Measurements from ENCODE around the gene CERK.

The CERK gene

DNA sequence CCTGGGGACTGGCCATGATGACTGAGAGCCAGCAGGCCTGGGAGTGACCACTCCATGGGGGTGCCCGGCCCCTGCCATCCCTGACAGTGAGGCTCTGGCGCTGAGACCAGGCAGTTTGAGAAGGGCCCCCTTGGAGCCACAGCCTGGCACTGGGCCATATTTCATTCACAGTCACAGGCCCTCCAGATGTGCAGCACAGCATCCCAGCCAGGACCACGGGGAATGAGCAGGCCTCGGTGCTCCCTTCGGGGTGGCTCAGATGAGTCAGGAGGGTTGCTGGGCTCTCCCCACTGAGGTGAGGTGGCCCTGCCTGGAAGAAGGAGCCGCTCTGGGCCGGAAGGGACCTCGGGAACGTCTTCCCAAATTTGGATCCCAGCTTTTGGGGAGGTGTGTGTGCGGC, 64.8 kb downstream of the CERK start:
- Histone ChIP-seq H3K27ac (ENCODE audit: low read length) (no peak overlapping the region), H3K4me1 (ENCODE audit: control insufficient read depth, insufficient read depth, low read length) (no peaks in the 10 kb centered on the region), H3K27me3 (ENCODE audit: control insufficient read depth, insufficient read depth, low read length) (no peaks in the 10 kb centered on the region), H3K9me3 (ENCODE audit: control insufficient read depth, insufficient read depth, low read length) (no peaks in the 10 kb centered on the region), H3K4me3 (ENCODE audit: low read length) (no peak overlapping the region), H3K36me3 (ENCODE audit: control insufficient read depth, insufficient read depth, low read length) (no peaks in the 10 kb centered on the region; the same call in 1 of the 2 replicates)
- no CpG with 5 or more reads among the region's 10 CpGs for WGBS (ENCODE audit: insufficient coverage, insufficient read length)
- DNase-seq (ENCODE audit: low read depth, low spot score): no peak

DNA sequence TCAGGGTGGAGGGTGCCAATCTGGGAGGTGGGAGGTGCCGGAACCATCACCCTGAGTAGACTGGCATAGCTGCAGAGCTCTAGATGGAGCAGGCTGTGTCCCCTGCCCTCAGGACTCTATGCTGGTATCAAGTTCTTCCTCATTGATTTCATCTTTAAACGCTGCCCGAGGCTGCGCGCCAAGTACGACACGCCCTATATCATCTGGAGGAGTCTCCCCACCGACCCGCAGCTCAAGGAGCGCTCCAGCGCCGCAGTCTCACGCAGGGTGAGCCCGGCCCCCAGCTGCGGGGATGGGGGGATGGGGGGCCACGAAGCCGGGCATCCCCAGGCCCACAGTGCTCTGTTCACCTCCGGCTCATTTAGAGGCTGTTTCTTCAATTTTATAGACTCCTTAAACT, 65.3 kb downstream of the CERK start:
- Histone ChIP-seq H3K36me3 (ENCODE audit: control insufficient read depth, insufficient read depth, low read length) (no peaks in the 10 kb centered on the region; the same call in 1 of the 2 replicates), H3K9me3 (ENCODE audit: control insufficient read depth, insufficient read depth, low read length) (no peaks in the 10 kb centered on the region), H3K4me1 (ENCODE audit: control insufficient read depth, insufficient read depth, low read length) (no peaks in the 10 kb centered on the region), H3K27me3 (ENCODE audit: control insufficient read depth, insufficient read depth, low read length) (no peaks in the 10 kb centered on the region), H3K4me3 (ENCODE audit: low read length) (no peak overlapping the region), H3K27ac (ENCODE audit: low read length) (no peak overlapping the region)
- DNase-seq (ENCODE audit: low read depth, low spot score): no peak
- WGBS (ENCODE audit: insufficient coverage, insufficient read length): no CpG with 5 or more reads among the region's 18 CpGs

DNA sequence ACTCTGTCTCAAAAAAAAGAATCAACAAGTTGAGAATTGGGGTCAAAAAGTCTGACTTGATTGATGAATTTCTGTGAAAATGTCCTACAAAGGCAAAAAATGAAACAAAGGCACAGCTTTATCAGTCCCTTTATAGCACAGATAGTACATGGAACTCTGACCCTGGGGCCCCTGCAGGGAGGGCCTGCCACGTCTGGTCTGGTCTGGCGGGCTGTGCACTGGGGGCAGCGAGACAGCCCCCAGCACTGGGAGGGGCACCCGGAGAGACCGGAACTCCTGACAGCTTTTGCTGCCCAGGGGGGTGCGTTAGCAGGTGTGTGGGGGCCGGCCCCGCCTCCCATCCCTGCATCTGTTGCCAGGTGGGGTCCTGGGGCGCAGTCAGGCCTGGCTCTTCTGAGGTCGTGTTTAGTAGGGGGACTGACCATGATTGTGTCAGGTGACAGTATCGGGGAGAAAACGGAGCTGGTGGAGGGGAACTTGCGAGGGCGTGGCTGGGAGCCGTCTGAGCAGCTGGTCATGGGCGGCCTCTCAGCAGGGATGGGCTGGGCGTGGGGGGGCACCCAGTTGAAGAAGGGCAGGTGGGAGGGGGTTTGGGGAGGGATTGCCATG, 66.1 kb downstream of the CERK start:
- H3K9me3 ChIP-seq (ENCODE audit: control insufficient read depth, insufficient read depth, low read length): no peaks in the 10 kb centered on the region
- H3K4me3 ChIP-seq (ENCODE audit: low read length): no peak overlapping the region
- WGBS (ENCODE audit: insufficient coverage, insufficient read length): no CpG with 5 or more reads among the region's 17 CpGs
- H3K27ac ChIP-seq (ENCODE audit: low read length): no peak overlapping the region
- no peaks in the 10 kb centered on the region for H3K27me3 ChIP-seq (ENCODE audit: control insufficient read depth, insufficient read depth, low read length)
- no peak for DNase-seq (ENCODE audit: low read depth, low spot score)
- H3K36me3 ChIP-seq (ENCODE audit: control insufficient read depth, insufficient read depth, low read length): no peaks in the 10 kb centered on the region; the same call in 1 of the 2 replicates
- no peaks in the 10 kb centered on the region for H3K4me1 ChIP-seq (ENCODE audit: control insufficient read depth, insufficient read depth, low read length)

DNA sequence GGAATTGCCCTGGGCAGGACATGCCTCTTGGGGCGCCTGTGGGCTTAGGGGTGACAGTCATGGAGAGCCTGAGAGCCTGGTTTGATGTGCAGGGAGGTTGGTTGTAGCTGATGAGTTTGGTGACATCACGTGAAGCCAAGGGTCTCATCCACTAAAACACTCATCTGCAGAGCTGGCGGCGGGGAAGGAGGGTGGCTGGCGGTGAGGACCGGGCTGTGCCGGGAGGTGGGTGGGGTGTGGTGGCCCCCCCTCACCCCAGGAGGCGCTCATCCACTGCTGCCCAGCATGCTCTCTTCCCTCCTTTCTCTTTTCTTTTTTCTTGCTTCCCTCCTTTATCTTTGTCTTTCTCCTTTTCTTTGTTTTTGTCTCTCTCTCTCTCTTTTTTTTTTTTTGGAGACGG, 68.9 kb downstream of the CERK start:
- no peaks in the 10 kb centered on the region for H3K27me3 ChIP-seq (ENCODE audit: control insufficient read depth, insufficient read depth, low read length)
- H3K27ac ChIP-seq (ENCODE audit: low read length): no peak overlapping the region
- DNase-seq (ENCODE audit: low read depth, low spot score): no peak
- H3K9me3 ChIP-seq (ENCODE audit: control insufficient read depth, insufficient read depth, low read length): no peaks in the 10 kb centered on the region
- WGBS (ENCODE audit: insufficient coverage, insufficient read length): no CpG with 5 or more reads among the region's 9 CpGs
- H3K4me3 ChIP-seq (ENCODE audit: low read length): no peak overlapping the region
- no peaks in the 10 kb centered on the region; the same call in 1 of the 2 replicates for H3K36me3 ChIP-seq (ENCODE audit: control insufficient read depth, insufficient read depth, low read length)
- no peaks in the 10 kb centered on the region for H3K4me1 ChIP-seq (ENCODE audit: control insufficient read depth, insufficient read depth, low read length)

DNA sequence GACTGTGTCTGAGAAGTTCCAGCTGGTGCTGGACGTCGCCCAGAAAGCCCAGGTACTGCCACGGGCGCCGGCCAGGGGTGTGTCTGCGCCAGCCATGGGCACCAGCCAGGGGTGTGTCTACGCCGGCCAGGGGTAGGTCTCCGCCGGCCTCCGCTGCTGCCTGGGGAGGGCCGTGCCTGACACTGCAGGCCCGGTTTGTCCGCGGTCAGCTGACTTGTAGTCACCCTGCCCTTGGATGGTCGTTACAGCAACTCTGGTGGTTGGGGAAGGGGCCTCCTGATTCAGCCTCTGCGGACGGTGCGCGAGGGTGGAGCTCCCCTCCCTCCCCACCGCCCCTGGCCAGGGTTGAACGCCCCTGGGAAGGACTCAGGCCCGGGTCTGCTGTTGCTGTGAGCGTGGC, 69.9 kb downstream of the CERK start:
- no CpG with 5 or more reads among the region's 24 CpGs for WGBS (ENCODE audit: insufficient coverage, insufficient read length)
- Histone ChIP-seq H3K4me1 (ENCODE audit: control insufficient read depth, insufficient read depth, low read length) (no peaks in the 10 kb centered on the region), H3K27ac (ENCODE audit: low read length) (no peak overlapping the region), H3K36me3 (ENCODE audit: control insufficient read depth, insufficient read depth, low read length) (no peaks in the 10 kb centered on the region; the same call in 1 of the 2 replicates), H3K27me3 (ENCODE audit: control insufficient read depth, insufficient read depth, low read length) (no peaks in the 10 kb centered on the region), H3K4me3 (ENCODE audit: low read length) (no peak overlapping the region), H3K9me3 (ENCODE audit: control insufficient read depth, insufficient read depth, low read length) (no peaks in the 10 kb centered on the region)
- DNase-seq (ENCODE audit: low read depth, low spot score): no peak

DNA sequence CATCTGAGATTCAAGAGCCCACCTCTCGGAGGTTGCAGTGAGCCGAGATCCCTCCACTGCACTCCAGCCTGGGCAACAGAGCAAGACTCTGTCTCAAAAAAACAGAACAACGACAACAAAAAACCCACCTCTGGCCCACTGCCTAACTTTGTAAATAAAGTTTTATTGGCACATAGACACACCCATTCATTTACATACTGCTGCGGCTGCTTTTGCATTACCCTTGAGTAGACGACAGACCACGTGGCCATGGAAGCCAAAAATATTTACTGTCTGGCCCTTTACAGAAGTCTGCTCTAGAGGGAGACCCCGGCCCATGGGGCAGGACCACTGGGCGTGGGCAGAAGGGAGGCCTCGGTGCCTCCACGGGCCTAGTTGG, 70.8 kb downstream of the CERK start:
- WGBS (ENCODE audit: insufficient coverage, insufficient read length): no CpG with 5 or more reads among the region's 10 CpGs
- Histone ChIP-seq H3K27ac (ENCODE audit: low read length) (no peak overlapping the region), H3K9me3 (ENCODE audit: control insufficient read depth, insufficient read depth, low read length) (no peaks in the 10 kb centered on the region), H3K4me3 (ENCODE audit: low read length) (no peak overlapping the region), H3K36me3 (ENCODE audit: control insufficient read depth, insufficient read depth, low read length) (no peaks in the 10 kb centered on the region; the same call in 1 of the 2 replicates), H3K4me1 (ENCODE audit: control insufficient read depth, insufficient read depth, low read length) (no peaks in the 10 kb centered on the region), H3K27me3 (ENCODE audit: control insufficient read depth, insufficient read depth, low read length) (no peaks in the 10 kb centered on the region)
- no peak for DNase-seq (ENCODE audit: low read depth, low spot score)

DNA sequence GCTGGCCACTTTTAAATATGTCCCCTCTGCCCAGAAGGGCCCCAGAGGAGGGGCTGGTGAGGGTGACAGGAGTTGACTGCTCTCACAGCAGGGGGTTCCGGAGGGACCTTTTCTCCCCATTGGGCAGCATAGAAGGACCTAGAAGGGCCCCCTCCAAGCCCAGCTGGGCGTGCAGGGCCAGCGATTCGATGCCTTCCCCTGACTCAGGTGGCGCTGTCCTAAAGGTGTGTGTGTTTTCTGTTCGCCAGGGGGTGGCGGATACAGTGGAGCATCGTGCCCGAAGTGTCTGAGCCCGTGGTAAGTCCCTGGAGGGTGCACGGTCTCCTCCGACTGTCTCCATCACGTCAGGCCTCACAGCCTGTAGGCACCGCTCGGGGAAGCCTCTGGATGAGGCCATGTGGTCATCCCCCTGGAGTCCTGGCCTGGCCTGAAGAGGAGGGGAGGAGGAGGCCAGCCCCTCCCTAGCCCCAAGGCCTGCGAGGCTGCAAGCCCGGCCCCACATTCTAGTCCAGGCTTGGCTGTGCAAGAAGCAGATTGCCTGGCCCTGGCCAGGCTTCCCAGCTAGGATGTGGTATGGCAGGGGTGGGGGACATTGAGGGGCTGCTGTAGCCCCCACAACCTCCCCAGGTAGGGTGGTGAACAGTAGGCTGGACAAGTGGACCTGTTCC, 71.3 kb downstream of the CERK start:
- Histone ChIP-seq H3K4me1 (ENCODE audit: control insufficient read depth, insufficient read depth, low read length) (no peaks in the 10 kb centered on the region), H3K27ac (ENCODE audit: low read length) (no peak overlapping the region), H3K9me3 (ENCODE audit: control insufficient read depth, insufficient read depth, low read length) (no peaks in the 10 kb centered on the region), H3K27me3 (ENCODE audit: control insufficient read depth, insufficient read depth, low read length) (no peaks in the 10 kb centered on the region), H3K4me3 (ENCODE audit: low read length) (no peak overlapping the region), H3K36me3 (ENCODE audit: control insufficient read depth, insufficient read depth, low read length) (no peaks in the 10 kb centered on the region; the same call in 1 of the 2 replicates)
- no peak for DNase-seq (ENCODE audit: low read depth, low spot score)
- WGBS (ENCODE audit: insufficient coverage, insufficient read length): no CpG with 5 or more reads among the region's 17 CpGs

DNA sequence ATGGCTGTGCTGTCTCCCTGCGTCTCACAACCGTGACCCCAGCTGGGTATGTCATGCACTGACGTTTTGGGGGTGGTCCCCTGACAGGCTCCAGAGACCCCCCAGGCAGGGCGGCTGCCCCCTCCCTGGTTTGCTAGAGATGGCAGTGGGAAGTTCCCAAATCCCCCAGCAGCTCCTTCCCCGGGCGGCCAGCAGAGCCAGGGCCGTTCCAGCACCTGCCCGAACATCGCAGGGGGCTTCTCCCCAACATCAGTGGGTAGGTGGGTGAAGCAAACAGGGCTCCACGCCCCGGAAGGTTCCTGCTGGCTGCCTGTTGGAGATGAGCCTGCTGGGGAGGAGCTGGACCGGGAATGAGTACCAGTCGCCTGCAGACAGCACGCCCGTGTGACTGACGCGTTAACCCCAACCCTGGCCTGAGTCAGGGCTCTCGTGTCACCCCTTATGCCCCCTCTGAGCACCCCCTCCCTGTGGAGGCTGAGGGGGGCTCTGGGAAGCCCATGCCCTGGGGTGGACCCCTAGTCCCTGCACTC, 72.2 kb downstream of the CERK start:
- Histone ChIP-seq H3K4me3 (ENCODE audit: low read length) (no peak overlapping the region), H3K4me1 (ENCODE audit: control insufficient read depth, insufficient read depth, low read length) (no peaks in the 10 kb centered on the region), H3K27ac (ENCODE audit: low read length) (no peak overlapping the region), H3K9me3 (ENCODE audit: control insufficient read depth, insufficient read depth, low read length) (no peaks in the 10 kb centered on the region), H3K36me3 (ENCODE audit: control insufficient read depth, insufficient read depth, low read length) (no peaks in the 10 kb centered on the region; the same call in 1 of the 2 replicates), H3K27me3 (ENCODE audit: control insufficient read depth, insufficient read depth, low read length) (no peaks in the 10 kb centered on the region)
- no CpG with 5 or more reads among the region's 18 CpGs for WGBS (ENCODE audit: insufficient coverage, insufficient read length)
- no peak for DNase-seq (ENCODE audit: low read depth, low spot score)

DNA sequence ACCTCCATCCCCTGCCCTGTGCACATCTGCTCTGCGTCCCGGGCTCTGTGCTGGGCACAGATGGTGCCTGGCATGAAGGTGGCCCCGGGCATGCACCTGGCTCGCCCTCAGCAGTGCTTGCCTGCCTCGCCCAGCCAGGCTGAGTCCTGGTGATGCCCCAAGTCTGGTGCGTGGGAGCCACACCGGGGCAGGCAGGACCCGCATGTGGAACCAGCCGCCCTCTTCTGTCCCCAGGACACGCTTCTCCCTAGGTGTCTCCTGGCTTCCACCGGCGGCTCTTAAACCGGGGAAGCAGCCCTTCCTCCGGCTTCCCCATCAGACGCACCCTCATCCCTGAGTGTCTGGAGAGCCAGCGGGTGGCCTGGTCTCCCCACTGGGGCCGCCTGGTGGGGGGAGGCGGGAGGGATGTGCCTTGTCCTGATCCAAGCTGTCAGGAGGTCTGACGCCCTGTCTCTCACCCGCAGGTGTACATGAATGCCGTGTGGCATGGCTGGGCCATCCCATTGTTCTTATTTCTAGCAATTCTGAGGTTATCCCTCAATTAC, 72.8 kb downstream of the CERK start:
- H3K9me3 ChIP-seq (ENCODE audit: control insufficient read depth, insufficient read depth, low read length): no peaks in the 10 kb centered on the region
- no peak overlapping the region for H3K4me3 ChIP-seq (ENCODE audit: low read length)
- H3K27ac ChIP-seq (ENCODE audit: low read length): no peak overlapping the region
- no peaks in the 10 kb centered on the region; the same call in 1 of the 2 replicates for H3K36me3 ChIP-seq (ENCODE audit: control insufficient read depth, insufficient read depth, low read length)
- no peak for DNase-seq (ENCODE audit: low read depth, low spot score)
- H3K4me1 ChIP-seq (ENCODE audit: control insufficient read depth, insufficient read depth, low read length): no peaks in the 10 kb centered on the region; the same call in 1 of the 2 replicates
- no peaks in the 10 kb centered on the region for H3K27me3 ChIP-seq (ENCODE audit: control insufficient read depth, insufficient read depth, low read length)
- WGBS (ENCODE audit: insufficient coverage, insufficient read length): no CpG with 5 or more reads among the region's 21 CpGs

DNA sequence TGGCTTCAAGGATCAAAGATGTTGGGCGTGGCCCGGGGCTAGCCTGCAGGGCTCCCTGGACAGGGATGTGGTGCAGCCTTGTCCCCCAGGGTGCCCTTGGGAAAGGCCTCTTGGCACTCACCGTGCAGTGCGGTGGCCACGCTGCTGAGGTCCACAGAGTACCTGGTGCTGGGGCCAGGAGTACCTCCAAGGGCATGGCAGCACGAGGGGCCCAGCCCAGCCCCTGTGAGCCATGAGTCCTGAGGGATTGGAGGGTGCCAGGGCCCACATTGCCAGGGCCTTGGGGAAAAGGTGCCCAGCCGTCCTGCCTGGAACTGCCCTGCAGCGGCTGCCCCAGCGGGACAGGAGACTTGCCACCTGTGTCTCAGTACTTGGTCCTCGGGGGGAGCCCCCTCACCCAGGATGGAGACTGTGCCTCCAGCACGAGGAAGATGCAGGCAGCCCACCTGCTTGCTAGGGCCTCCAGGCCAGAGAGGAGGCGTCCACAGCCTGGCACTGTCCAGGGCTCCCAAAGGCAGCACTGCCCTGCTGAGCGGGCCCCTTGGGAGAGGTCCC, 73.7 kb downstream of the CERK start:
- no peak overlapping the region for H3K27ac ChIP-seq (ENCODE audit: low read length)
- H3K9me3 ChIP-seq (ENCODE audit: control insufficient read depth, insufficient read depth, low read length): no peaks in the 10 kb centered on the region
- no peak for DNase-seq (ENCODE audit: low read depth, low spot score)
- no peak overlapping the region for H3K4me3 ChIP-seq (ENCODE audit: low read length)
- no CpG with 5 or more reads among the region's 13 CpGs for WGBS (ENCODE audit: insufficient coverage, insufficient read length)
- H3K36me3 ChIP-seq (ENCODE audit: control insufficient read depth, insufficient read depth, low read length): no peaks in the 10 kb centered on the region; the same call in 1 of the 2 replicates
- H3K4me1 ChIP-seq (ENCODE audit: control insufficient read depth, insufficient read depth, low read length): no peaks in the 10 kb centered on the region; the same call in 1 of the 2 replicates
- H3K27me3 ChIP-seq (ENCODE audit: control insufficient read depth, insufficient read depth, low read length): no peaks in the 10 kb centered on the region

All from iPS DF 6.9 (cell line).